ENCODE results near the gene DOK6. TPM values are rescaled to one million over a fixed set of nuclear protein-coding genes. Genes with fewer than 3 reads are reported as not detected.

The DOK6 gene
- polyA plus RNA-seq, 3 donors = 0.13 to 0.79 (median 0.36) TPM

DNA sequence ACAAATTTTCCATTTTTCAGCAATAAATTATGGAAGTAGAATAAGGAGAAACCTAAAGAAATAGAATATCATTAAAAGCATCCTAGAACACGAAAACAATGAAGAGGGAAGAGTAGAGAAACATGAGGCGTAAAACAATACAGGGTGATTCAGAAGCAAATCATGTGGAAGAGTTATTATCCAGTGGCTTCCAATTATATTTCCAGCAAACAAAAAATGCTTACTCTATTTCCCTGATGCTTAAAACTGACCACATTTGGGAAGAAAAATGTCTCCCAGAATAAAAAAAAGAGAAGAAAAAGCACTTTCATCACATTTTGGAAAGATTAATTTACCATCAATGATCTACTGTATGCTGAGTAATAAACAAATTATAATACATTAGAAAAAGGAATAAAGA, 354.4 kb downstream of the DOK6 start:
- WGBS, 3 donors = 90 to 96% (median 92%) methylated on average over 2 of the region's 2 CpGs
- H3K27ac ChIP-seq (ENCODE audit: low read depth, low read length) = no peak overlapping the region

DNA sequence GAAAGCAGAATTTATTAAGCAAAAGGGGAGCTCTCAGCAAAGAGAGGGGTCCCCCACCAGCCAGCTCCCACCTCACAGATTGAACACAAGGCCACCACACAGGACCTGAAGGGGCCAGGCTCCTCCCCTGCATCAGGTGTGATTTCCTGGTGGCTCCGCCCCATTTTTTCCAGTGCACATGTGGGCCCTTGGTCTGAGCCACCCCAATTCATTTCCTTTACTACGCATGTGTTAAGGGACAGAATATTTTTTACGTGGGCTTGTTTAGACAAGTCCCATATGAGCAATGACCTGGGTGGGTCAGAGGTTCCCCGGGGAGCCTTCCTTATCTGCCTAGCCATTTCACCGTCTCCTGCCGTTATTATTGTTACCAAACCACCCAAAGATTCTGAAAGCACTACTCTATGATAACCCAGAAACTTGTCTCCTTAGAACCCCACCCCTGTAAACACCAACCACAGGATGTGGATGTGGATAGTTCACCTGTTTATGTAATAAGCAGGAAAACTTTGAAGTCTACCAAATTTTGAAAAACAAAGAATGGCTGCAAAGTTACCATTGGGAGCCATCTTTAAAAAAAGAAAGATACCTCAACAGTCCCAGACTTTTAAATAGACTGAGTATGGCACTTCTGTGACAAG, 355.3 kb downstream of the DOK6 start:
- no peak overlapping the region for H3K27ac ChIP-seq (ENCODE audit: low read depth, low read length)
- 80 to 90% (median 89%) methylated on average over 6 of the region's 6 CpGs for WGBS, 3 donors

- 55 to 75% (median 67%) methylated on average over 6 of the region's 6 CpGs for WGBS, 3 donors
- no peak overlapping the region for H3K27ac ChIP-seq (ENCODE audit: low read depth, low read length)
Measured at GRCh38 chr18:69757733-69758132, 357.0 kb downstream of the DOK6 start.

GRCh38 chr18:69758458-69758857, 357.8 kb downstream of the DOK6 start:
- H3K27ac ChIP-seq (ENCODE audit: low read depth, low read length) = no peak overlapping the region

- WGBS, 3 donors = 49 to 70% (median 66%) methylated on average over 2 of the region's 2 CpGs
- no peak overlapping the region for H3K27ac ChIP-seq (ENCODE audit: low read depth, low read length)
Measured at GRCh38 chr18:69759046-69759445, 358.4 kb downstream of the DOK6 start.

DNA sequence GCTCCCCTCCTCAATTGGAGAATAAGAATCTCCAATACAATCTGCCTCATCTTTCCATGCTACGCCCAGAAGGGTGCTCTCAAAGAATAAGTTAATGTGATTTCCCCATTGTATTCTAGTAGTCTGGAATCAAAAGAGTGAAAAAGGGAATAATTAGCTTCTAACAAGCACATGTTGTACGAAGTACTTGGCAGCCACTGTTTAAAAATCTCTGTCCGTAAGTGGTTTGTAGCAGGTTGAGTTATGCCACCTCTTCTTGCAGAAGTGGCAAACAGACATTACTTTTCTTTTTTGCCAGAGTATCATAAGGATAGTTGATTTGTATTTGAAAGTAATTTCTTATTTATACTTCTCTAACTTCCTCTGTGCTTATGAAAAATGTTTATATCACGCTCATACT, 362.3 kb downstream of the DOK6 start:
- WGBS, 3 donors = 69 to 73% (median 69%) methylated on average over 4 of the region's 4 CpGs

GRCh38 chr18:69763821-69764220, 363.1 kb downstream of the DOK6 start:
- 93 to 99% (median 95%) methylated on average over 5 of the region's 5 CpGs for WGBS, 3 donors
- H3K27ac ChIP-seq (ENCODE audit: low read depth, low read length) = no peak overlapping the region

More for the DNA sequence above, 362.3 kb downstream of the DOK6 start:
- no peak overlapping the region for H3K27ac ChIP-seq (ENCODE audit: low read depth, low read length)

- no peak overlapping the region for H3K27ac ChIP-seq (ENCODE audit: low read depth, low read length)
- 46 to 77% (median 70%) methylated on average over 4 of the region's 4 CpGs for WGBS, 3 donors
Measured at GRCh38 chr18:69770238-69770637, 369.6 kb downstream of the DOK6 start.

- 15 to 44% (median 24%) methylated on average over 3 of the region's 3 CpGs for WGBS, 3 donors
- H3K27ac ChIP-seq (ENCODE audit: low read depth, low read length) = no peak overlapping the region
Measured at GRCh38 chr18:69774831-69775230, 374.1 kb downstream of the DOK6 start.

- H3K27ac ChIP-seq (ENCODE audit: low read depth, low read length) = no peak overlapping the region
Measured at GRCh38 chr18:69777248-69777647, 376.6 kb downstream of the DOK6 start.

DNA sequence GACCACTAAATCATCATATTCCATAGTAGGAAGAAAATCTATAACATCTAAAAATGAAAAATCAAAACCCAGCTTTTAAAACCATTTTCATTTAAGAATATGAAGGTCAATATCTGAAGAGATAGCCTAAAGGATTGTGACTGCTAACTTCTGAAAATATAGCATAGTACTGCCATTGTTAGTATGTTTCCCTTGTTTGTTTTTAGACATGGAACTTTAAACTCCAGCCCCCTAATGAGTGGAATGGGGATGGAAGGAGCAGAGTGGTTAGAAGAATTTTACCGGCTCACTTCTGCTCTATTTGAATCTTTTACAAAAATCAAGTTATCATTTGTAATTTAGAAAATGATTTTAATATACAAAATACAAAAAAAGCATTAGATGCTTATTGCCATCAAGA, 378.0 kb downstream of the DOK6 start:
- no peak overlapping the region for H3K27ac ChIP-seq (ENCODE audit: low read depth, low read length)
- WGBS, 3 donors = 76 to 100% (median 99%) methylated on average over 1 of the region's 1 CpG

DNA sequence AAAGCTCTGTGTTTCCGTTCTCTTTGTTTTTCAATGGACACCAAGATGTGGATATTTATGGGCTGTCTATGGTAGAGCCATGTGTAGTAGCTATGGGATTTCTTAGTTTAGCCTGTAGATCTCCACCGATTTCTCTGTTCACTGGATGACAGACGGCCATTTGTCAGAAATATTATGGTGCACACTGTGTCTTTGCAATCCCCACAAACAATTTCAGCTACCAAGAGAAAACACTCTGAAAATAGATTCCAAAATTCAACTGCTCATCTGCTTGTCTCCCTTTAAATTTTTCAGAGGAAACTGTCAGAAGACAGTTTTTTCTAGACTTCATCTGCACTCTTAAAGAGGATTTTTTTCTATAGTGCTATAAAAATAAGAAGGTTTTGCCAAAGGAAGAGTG, 380.2 kb downstream of the DOK6 start:
- no peak overlapping the region for H3K27ac ChIP-seq (ENCODE audit: low read depth, low read length)
- WGBS, 3 donors = 88 to 92% (median 91%) methylated on average over 3 of the region's 3 CpGs

- WGBS, 3 donors = 88 to 95% (median 93%) methylated on average over 2 of the region's 2 CpGs
Measured at GRCh38 chr18:69784815-69785214, 384.1 kb downstream of the DOK6 start.

GRCh38 chr18:69785466-69785865, 384.8 kb downstream of the DOK6 start:
- H3K27ac ChIP-seq (ENCODE audit: low read depth, low read length) = no peak overlapping the region
- 85 to 88% (median 87%) methylated on average over 3 of the region's 3 CpGs for WGBS, 3 donors

More at GRCh38 chr18:69784815-69785214, 384.1 kb downstream of the DOK6 start:
- H3K27ac ChIP-seq (ENCODE audit: low read depth, low read length) = no peak overlapping the region

DNA sequence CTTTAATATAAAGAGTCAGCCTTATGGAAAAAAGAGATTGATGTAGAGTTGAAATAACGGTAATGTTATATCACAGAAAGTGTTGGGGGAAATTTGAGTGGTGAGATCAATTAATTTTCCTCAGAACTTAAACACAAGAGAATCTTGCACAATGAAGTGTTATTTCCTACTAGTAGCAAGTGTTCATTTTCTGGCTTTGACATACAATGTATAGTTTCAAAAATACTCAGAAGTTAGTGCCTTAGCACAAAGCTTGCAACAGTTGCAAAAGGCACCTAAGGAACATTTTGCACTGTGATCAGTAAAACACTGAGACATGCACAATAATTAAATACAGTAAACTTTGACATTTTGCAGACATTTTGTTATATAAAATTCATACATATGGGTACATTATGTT, 385.7 kb downstream of the DOK6 start:
- H3K27ac ChIP-seq (ENCODE audit: low read depth, low read length) = no peak overlapping the region
- 83 to 88% (median 86%) methylated on average over 1 of the region's 1 CpG for WGBS, 3 donors

DNA sequence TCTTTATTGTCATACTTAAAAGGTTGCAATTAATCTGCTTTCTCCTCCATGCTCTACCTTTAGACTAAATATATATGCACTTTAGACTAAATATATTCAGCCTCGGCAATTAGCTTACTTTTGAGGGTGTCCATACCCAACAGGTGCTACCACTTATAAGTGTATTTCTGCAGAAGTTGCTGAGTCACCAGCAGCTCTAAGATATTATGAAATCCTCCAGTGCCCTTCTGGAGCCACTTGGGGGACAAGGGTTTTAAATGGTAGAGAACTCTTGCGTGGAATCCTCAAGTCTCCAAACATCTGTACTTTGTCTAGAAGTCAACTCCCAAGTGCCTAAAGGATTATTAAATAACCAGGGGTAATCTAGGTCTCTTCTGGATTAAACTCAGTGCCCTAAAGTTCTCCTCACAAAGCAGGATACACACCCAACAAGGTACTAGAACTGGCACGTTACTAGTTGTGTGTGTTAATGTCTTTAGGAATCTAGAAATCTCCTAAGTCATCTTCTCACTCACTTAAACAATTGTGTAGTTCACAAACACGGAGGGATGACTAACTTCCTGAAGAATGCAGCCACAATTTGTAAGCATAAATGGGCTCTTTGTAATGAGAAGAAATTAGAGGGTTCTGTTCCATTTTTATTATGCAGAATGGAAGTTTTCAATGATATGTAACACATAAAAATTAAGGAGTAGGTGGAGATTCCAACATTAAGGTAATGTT, 387.3 kb downstream of the DOK6 start:
- WGBS, 3 donors = 63 to 69% (median 69%) methylated on average over 4 of the region's 4 CpGs
- no peak overlapping the region for H3K27ac ChIP-seq (ENCODE audit: low read depth, low read length)

- H3K27ac ChIP-seq (ENCODE audit: low read depth, low read length) = no peak overlapping the region
- WGBS, 3 donors = 67 to 80% (median 76%) methylated on average over 1 of the region's 1 CpG
Measured at GRCh38 chr18:69789794-69790193, 389.1 kb downstream of the DOK6 start.

GRCh38 chr18:69790649-69791048, 390.0 kb downstream of the DOK6 start:
- H3K27ac ChIP-seq (ENCODE audit: low read depth, low read length) = no peak overlapping the region

DNA sequence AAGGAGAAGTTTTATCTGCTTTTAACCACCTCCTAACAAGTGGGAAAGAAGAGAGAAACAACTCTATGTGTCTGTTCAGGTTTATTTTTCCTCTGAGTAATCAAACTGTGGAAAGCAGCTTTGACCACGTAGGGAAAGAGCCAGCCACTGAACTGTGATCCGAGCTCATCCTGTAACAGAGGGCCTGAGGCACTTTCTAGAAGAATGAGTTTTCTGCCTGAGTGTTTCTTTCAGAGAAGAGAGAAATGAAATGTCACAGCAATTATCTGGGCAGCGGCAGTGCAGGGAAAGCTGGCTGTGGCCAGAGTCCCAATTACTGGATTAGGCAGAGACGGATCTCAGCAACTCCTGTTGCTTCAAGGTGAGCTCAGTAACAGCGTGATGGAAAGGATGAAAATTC, 395.1 kb downstream of the DOK6 start:
- 72 to 80% (median 79%) methylated on average over 5 of the region's 5 CpGs for WGBS, 3 donors
- no peak overlapping the region for H3K27ac ChIP-seq (ENCODE audit: low read depth, low read length)

- WGBS, 3 donors = 72 to 89% (median 88%) methylated on average over 5 of the region's 5 CpGs
- no peak overlapping the region for H3K27ac ChIP-seq (ENCODE audit: low read depth, low read length)
Measured at GRCh38 chr18:69804776-69805501, 404.3 kb downstream of the DOK6 start.
